HepG2 (cell line): Measurements from ENCODE around the gene PDE2A.

Source experiments
- EHMT2 ChIP-seq: fragments of 200-600 bp; sonication (generic); IDR thresholded peaks from 2 replicates; pipeline ENCODE4 v1.7.0; 2017; ENCODE audit warnings: antibody characterized with exemption, low read depth, low read length, borderline replicate concordance
- MYC ChIP-seq: sonication (generic); formaldehyde crosslinking; IDR thresholded peaks from 2 replicates; pipeline ENCODE4 v1.9.0; 2021; ENCODE audit warnings: missing genetic modification reagents, borderline replicate concordance
- NCOA2 ChIP-seq: sonication (generic); formaldehyde crosslinking; IDR thresholded peaks from 2 replicates; pipeline ENCODE4 v1.8.0; 2022; ENCODE audit warnings: inconsistent platforms
- NR3C1 ChIP-seq: sonication (generic); formaldehyde crosslinking; IDR thresholded peaks from 2 replicates; pipeline ENCODE4 v1.4.0; 2020; ENCODE audit warnings: missing genetic modification reagents
- PRPF4 ChIP-seq: fragments of 200-400 bp; formaldehyde crosslinking; IDR thresholded peaks from 2 replicates; pipeline ENCODE4 v1.6.1; 2016; ENCODE audit warnings: low read length, low read depth; ENCODE audit not compliant: poor library complexity, severe bottlenecking
- RAD21 ChIP-seq: fragments of 450-650 bp; formaldehyde crosslinking; IDR thresholded peaks from 2 replicates; pipeline ENCODE4 v1.5.0; 2020; ENCODE audit warnings: mild to moderate bottlenecking
- SETDB1 ChIP-seq: sonication (generic); formaldehyde crosslinking; IDR thresholded peaks from 2 replicates; pipeline ENCODE4 v1.5.1; 2020; ENCODE audit warnings: missing genetic modification reagents, mild to moderate bottlenecking, borderline replicate concordance
- THAP7 ChIP-seq: sonication (generic); formaldehyde crosslinking; IDR thresholded peaks from 2 replicates; pipeline ENCODE4 v1.8.1; 2023; ENCODE audit warnings: mild to moderate bottlenecking, missing genetic modification reagents
- ZNF784 ChIP-seq: sonication (generic); formaldehyde crosslinking; IDR thresholded peaks from 2 replicates; pipeline ENCODE4 v1.5.1; 2020; ENCODE audit warnings: missing genetic modification reagents, mild to moderate bottlenecking, borderline replicate concordance
- ZSCAN22 ChIP-seq: sonication (generic); formaldehyde crosslinking; IDR thresholded peaks from 2 replicates; pipeline ENCODE4 v1.4.0; 2020; ENCODE audit warnings: mild to moderate bottlenecking, missing genetic modification reagents

- TF ChIP-seq ZNF784 (CRISPR knock-in tag) (no peak), NR3C1 (no peak), RAD21 (CRISPR knock-in tag) (no peak), ZSCAN22 (no peak), THAP7 (CRISPR knock-in tag) (no peak), PRPF4 (no peak), EHMT2 (no peak), SETDB1 (no peak), MYC (CRISPR knock-in tag) (no peak), NCOA2 (CRISPR knock-in tag) (no peak)
Measured at GRCh38 chr11:72595292-72595684, 78.9 kb downstream of the PDE2A start.
